Neural progenitor cell (in vitro differentiated cells): ENCODE data around the gene USP7.

ENCODE experiments used
- CTCF ChIP-seq: fragments of 200-600 bp; sonication (generic); IDR thresholded peaks from 2 replicates; pipeline ENCODE4 v1.5.1; 2017; ENCODE audit warnings: antibody characterized with exemption, mild to moderate bottlenecking
- EZH2 ChIP-seq: fragments of 200-600 bp; sonication (generic); IDR thresholded peaks from 2 replicates; pipeline ENCODE4 v1.6.1; 2017; ENCODE audit warnings: antibody characterized with exemption, mild to moderate bottlenecking, moderate library complexity

GRCh38 chr16:8982816-8983215, 19.1 kb upstream of the USP7 start:
- no peak for TF ChIP-seq CTCF
- no peak for TF ChIP-seq EZH2
